ENCODE measurements around the gene CES3.

- TF ChIP-seq CTCF (IDR thresholded peaks at IDR 0.05) (no peak), ZFX (IDR thresholded peaks at IDR 0.05; ENCODE audit: borderline replicate concordance) (no peak)
Observed at GRCh38 chr16:66917741-66918140, 43.3 kb upstream of the CES3 start.
